Globus pallidus (tissue), 1 donor: ENCODE data around the gene RNF207.

Source experiments
- DNase-seq: peaks from one replicate; pipeline ENCODE4 v3.0.0-alpha.2; 2015; ENCODE audit warnings: low spot score

The RNF207 gene

GRCh38 chr1:6249739-6250689 lies 44.1 kb downstream of the RNF207 start:
- DNase-seq: no peak

- no peak for DNase-seq
These were observed 45.3 kb downstream of the RNF207 start for GRCh38 chr1:6251233-6251632.

GRCh38 chr1:6251681-6252373 lies 45.9 kb downstream of the RNF207 start:
- DNase-seq: no peak

- no peak for DNase-seq
These were observed 46.4 kb downstream of the RNF207 start for GRCh38 chr1:6252374-6252710.

GRCh38 chr1:6253380-6253779 lies 47.5 kb downstream of the RNF207 start:
- DNase-seq: no peak

- no peak for DNase-seq
These were observed 48.8 kb downstream of the RNF207 start for GRCh38 chr1:6254691-6255090.

- no peak for DNase-seq
These were observed 50.7 kb downstream of the RNF207 start for GRCh38 chr1:6256645-6257044.

- DNase-seq: no peak
These were observed 51.7 kb downstream of the RNF207 start for GRCh38 chr1:6257541-6258069.

- no peak for DNase-seq
These were observed 52.8 kb downstream of the RNF207 start for GRCh38 chr1:6258675-6259074.

GRCh38 chr1:6259491-6260362 lies 53.8 kb downstream of the RNF207 start:
- DNase-seq: no peak

GRCh38 chr1:6260433-6260934 lies 54.6 kb downstream of the RNF207 start:
- DNase-seq: no peak

GRCh38 chr1:6260961-6261614 lies 55.2 kb downstream of the RNF207 start, which contains the start of gene GPR153:
Gene GPR153, minus strand, starts transcription at chr1:6261098. Its CDS starts 6,193 bp downstream, at chr1:6254905.
- DNase-seq: no peak

- no peak for DNase-seq
These were observed 55.7 kb downstream of the RNF207 start for GRCh38 chr1:6261615-6261995.

GRCh38 chr1:6262555-6263420 lies 56.9 kb downstream of the RNF207 start:
- DNase-seq: no peak

GRCh38 chr1:6263716-6264115 lies 57.8 kb downstream of the RNF207 start:
- no peak for DNase-seq

GRCh38 chr1:6265151-6265550 lies 59.2 kb downstream of the RNF207 start:
- DNase-seq: no peak

GRCh38 chr1:6266641-6267040 lies 60.7 kb downstream of the RNF207 start:
- no peak for DNase-seq

- no peak for DNase-seq
These were observed 61.9 kb downstream of the RNF207 start for GRCh38 chr1:6267686-6268322.

GRCh38 chr1:6268415-6268814 lies 62.5 kb downstream of the RNF207 start:
- DNase-seq: no peak

GRCh38 chr1:6269296-6269695 lies 63.4 kb downstream of the RNF207 start:
- no peak for DNase-seq
